ENCODE results near the gene FRK.
"Not testable (repeated sequence)": the region's sequence is repeated elsewhere in the genome, so short reads cannot be mapped to it uniquely, and the experiment has no call there.

The FRK gene

DNA sequence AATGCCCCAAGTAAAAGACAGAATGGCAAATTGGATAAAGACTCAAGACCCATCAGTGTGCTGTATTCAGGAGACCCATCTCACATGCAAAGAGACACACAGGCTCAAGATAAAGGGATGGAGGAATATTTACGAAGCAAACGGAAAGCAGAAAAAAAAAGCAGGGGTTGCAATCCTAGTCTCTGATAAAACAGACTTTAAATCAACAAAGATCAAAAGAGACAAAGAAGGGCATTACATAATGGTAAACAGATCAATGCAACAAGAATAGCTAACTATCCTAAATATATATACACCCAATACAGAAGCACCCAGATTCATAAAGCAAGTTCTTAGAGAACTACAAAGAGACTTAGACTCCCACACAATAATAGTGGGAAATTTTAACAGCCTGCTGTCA, 123.2 kb downstream of the FRK start:
- DNase-seq, result not testable (repeated sequence)

DNA sequence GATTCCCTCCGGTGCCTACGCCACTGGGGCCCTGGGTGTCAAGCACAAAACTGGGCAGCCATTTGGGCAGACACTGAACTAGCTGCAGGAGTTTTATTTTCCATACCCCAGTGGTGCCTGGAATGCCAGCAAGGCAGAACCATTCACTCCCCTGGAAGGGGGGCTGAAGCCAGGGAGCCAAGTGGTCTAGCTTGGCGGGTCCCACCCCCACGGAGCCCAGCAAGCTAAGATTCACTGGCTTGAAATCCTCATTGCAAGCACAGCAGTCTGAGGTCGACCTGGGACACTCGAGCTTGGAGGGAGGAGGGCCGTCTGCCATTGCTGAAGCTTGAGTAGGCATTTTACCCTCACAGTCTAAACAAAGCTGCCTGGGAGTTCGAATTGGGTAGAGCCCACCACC, 125.3 kb downstream of the FRK start:
- no peak for DNase-seq

DNA sequence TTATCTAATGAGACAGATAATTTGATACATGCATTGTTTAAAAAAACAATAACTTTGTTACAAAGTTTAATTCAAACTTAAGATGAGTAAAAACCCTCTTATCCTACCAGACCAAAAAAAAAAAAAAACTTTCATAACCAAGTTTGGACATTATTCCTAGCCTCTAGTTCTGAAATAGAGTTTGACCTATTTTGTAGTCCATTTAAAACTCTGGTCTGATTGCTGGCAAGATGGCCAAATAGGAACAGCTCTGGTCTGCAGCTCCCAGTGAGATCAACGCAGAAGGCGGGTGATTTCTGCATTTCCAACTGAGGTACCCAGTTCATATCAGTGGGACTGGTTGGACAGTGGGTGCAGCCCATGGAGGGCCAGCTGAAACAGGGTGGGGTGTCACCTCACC, 125.9 kb downstream of the FRK start:
- no peak for DNase-seq

DNA sequence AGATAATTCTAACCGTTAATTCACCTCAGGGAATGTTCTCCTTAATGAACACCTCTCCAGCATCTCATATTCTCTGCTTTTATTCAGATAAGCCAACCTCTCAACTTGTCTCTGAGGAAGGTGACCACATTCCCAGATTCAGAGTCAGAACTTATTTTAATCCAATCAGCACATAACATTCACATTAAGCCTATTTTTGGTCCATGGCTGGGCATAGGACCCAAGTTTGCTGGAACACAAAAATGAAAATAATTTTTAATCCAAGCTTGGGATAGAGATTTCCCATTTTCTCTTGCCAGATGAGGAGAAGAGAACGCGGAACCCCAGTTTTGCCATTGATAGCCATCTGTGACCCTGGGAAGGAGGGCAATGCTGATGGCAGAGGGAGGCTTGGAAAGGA, 126.5 kb downstream of the FRK start:
- DNase-seq, result no peak

DNA sequence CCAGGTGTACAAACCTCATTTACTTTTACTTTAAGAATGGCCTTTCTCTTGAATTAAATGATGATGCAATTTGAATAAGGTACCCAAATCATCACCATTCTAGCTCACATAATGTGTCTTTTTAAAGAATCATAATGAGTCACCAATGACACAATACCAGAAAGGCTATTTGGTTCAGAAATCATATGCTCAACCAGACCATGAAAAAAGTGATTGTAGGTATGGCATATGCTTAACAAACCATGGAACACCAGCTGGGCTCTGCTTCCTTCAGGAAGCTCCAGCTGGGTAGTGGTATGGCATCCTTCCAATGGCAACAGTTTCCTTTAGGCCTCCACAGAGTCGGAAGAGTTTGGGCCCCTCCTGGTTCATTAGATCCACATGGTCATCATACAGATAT, 128.2 kb downstream of the FRK start:
- no peak for DNase-seq

DNA sequence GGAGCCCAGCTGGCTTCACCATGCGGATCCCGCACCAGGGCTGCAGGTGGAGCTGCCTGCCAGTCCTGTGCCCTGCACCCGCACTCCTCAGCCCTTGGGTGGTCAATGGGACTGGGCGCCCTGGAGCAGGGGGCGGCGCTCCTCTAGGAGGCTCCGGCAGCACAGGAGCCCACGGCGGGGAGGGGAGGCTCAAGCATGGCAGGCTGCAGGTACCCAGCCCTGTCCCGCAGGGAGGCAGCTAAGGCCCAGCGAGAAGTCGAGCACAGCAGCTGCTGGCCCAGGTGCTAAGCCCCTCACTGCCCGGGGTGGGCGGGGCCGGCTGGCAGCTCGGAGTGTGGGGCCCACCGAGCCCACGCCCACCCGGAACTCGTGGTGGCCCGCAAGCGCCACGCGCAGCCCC, 132.7 kb downstream of the FRK start:
- DNase-seq, result not testable (repeated sequence)

DNA sequence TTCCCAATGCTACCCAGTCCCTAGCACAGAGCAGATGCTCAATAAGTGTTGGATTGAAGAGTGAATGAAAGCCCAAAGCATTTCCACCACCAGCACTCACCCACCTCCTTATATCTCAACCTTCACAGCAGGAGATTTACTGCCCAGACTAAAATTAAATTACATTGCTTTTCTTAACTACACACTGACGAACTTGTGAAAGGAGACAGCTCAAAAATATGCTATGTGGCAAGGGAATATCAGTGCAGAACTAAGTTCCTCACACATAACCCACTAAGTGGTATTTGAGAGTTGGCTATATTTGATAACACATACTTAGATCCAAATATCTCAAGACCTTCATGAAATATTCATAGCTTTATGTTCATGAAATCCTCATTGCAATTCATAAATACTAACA, 137.7 kb downstream of the FRK start:
- no peak for DNase-seq

DNA sequence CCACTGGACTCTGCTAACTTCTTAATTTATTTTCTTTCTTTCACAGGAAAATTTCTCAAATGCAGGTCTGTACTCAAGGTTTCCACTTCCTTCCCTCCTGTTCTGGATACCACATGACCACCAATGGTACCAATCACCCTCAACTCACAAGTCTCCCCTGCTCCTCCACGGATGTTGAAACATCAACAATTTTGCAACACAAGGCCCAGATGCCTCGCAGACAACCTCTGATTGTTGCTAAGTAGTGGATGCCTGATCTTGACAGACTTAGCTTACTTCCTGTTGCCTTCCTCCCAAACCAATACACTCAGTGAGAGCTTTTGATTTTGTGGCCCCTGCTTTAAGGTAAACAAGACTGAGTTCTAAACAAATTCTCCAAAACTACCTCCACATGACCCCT, 146.6 kb downstream of the FRK start:
- DNase-seq, result no peak

DNA sequence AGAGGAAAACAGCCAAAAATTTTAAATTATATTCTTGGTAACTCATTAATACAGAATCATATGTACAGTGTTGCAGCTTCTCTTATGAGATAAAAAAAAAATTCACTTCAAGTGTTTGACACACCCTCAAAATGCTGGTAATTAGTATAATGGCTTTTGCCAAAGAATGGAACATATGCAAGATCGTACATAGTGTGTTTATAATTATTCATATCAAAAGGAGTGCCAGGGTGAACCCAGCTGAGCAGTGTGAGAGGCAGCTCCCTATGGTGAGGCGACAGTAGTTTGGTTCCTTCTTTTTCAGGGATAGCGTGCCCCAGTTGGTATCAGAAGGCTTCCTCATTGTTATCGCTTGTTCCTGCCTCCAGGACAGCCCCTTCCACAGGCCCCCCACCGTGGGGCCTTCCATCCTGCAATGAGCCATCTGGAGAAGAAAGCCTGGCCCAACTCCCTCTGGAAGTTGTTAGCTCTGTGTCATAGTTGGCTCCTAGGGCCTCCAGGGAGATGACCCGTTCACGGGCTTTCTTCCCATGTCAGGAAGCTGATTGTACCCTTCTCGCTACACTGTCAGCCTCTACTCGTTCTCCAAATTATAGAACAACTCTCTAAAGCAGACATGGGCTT, 150.7 kb downstream of the FRK start:
- no peak for DNase-seq

DNA sequence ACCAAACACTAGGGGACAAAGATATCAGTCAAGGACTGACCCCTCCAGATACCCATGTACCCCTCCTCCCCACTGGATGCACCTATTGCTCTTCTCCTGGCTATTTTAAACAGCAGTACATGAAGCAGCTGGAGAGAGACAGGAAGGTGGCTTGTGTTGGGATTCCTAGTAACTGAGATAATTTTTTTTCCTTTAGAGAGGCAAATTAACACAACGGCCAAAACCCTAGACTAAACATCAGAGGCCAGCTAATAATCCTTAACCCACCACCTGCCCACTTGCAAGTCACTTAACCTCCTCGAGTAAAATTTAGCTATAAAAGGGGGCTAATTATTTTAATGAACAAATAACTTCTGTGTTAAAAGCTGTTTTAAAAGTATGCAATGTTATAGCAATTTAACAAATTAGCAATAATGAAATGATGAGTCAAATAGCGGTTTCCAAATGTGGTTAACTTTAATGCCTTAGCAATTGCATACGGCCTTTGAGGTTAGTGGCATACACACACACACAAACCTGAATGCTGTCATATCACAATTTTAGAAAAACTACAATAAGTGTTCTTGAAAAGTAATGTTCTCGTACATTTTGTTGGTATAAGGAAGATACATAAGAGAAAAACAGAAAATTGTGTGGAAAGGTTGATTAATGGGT, 151.7 kb downstream of the FRK start:
- DNase-seq, result no peak

DNA sequence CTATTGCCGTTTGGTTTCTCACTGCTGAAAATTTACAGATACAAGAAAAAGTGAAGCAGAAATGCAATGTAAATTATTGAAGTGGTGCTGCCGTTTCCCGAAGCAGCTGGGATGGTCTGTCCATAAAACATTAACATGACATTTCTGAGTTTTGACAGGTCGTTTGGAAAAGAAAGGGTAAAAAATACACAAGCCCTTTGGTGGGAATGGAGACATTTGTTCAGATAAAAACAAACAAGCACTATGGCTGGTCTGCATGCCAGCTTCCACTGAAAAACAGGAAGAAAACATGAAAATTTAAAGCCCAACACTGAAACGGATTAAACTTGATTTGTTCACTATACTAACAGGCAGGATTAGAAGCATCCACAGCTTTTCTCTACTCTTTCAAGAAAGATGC, 155.2 kb downstream of the FRK start:
- DNase-seq, result no peak

DNA sequence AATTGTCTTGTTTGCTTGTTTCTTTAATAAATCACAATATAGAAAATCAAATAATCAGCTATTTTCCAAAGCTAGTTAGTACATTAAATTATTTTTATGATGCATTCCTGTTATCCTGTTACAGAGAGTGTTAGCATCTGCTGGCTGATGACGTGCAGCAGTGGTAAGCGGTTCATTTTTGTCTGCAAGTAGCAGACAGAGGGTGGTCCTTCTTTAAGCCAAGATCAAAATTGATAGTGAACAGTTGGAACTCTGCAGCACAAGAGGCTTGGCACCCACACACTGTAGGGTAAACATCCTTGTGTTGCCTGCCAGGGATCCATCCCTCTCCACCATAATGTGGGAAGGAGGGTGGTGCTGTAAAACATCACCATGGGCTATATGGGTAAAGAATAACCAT, 158.3 kb downstream of the FRK start:
- no peak for DNase-seq

DNA sequence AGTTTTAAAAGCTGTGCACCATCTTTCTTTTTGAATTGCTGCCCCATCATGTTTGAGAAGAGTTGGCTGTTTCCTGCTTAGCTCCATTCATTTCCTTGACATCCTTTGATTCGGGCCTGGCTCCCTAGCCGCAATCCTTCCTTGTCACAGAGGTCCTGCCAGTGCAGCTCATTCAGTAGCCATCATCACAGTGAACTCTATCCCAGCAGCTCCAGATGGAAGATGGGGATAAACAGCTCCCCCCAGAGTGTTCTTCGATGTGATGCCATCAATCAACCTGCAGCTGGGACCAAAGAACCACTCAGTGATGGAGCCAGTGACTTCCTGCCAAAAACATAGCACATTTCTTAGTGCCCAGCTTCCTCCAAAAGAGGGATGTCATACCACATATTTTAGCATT, 158.8 kb downstream of the FRK start:
- no peak for DNase-seq

DNA sequence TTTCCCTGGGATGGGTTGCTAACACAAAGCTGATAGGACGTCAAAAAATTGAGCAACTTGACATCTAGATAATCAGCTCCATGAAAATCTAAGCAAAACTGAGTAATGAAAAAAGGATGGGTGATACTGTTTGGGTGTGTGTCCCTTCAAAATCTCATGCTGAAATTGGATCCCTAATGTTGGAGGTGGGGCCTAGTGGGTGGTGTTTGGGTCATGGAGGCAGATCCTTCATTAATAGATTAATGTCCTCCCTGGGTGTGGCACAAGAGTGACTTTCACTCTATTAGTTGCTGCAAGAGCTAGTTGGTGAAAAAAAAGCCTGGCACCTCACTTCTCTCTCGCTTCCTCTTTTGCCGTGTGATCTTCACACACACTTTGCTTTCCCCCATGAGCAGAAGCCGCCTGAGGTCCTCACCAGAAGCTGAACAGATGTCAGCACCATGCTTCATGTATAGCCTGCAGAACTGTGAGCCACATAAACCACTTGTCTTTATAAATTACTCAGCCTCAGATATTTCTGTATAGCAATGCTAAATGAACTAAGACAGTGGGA, 160.9 kb downstream of the FRK start:
- DNase-seq, result no peak

DNA sequence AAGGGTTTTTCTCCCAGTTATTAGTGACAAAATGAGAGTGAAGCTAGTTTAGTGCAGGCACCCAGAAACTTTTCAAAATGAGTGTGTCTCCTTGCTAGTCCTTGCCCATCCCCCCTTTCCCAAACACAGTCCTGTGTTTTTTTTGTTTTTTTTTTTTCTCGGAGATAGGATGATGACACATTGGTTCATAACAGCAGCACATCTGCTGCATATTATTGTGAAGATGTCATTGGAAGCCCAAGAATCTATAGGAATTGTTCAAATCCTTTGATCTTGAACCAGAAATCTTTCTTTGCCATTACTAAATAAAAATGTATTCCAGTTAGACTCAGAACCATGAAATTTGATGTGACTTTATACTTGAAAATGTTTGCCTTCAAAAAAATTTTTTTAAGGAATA, 162.4 kb downstream of the FRK start:
- DNase-seq, result no peak

DNA sequence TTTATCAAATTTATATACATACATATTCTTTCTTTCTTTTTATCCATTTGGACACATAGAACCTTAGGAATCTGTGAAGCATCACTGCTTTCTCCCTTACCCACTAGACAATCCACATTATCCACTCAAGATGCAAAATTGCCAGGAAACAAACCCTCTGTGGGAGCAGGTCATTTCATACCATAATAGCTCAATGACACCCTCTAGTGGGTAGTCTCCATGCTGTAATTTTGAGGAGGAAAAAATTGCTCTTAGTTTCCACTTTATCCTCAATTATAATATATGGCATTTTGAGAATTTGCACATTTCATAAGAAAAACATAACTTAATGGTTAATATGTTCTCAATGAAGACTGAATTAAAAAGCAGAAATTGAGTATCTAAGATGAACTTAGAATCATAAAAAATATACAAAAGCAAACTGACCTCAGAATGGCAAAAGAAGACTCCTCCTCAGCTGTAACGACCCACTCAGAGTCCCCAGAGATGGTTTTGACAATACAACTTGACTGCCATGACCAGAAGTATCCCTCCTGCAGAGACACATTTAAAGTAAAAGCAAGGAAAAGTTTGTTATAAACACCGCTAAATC, 164.1 kb downstream of the FRK start:
- DNase-seq, result no peak

DNA sequence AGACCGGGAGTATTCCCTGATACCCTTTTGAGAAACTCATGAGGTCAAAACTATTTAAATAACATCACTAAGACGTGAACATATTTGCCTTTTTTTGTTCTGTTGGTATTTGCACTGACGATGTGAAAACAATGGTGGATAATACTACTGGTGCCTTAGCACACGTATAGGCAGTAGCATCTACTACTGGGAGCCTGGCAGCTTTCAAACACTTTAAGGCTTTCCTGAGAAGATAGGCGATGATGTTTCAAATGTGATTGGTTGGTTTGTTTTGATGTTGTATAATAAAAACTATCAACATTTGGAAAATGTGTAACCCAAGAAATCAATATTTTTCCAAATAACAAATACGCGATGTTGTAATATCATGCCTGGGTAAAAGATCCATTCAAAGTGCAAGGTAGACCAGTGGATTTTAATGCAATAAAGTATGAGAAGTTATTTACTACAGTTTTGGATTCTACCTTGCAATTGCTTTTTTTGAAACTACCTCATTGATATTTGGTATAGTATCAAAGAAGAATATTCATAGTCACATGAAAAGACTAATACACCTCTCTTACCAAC, 166.2 kb downstream of the FRK start:
- no peak for DNase-seq

DNA sequence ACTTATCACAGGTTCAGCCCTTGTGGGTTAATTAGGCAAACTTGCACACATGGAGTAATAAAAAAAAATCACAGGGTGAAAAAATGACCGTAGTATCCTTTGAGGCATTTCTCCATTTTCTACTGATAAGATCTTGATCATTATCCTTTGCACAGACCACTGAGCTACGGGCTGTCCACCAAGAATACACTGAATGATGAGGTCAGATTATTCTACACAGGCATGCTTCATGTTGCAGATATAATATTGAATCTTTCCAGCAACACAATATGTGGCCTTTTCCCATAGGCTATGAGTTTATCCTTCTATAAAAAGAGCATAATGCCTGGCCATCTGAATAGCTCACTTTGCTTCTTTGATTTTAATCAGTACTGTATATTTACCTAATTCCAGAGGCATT, 168.9 kb downstream of the FRK start:
- DNase-seq, result no peak

DNA sequence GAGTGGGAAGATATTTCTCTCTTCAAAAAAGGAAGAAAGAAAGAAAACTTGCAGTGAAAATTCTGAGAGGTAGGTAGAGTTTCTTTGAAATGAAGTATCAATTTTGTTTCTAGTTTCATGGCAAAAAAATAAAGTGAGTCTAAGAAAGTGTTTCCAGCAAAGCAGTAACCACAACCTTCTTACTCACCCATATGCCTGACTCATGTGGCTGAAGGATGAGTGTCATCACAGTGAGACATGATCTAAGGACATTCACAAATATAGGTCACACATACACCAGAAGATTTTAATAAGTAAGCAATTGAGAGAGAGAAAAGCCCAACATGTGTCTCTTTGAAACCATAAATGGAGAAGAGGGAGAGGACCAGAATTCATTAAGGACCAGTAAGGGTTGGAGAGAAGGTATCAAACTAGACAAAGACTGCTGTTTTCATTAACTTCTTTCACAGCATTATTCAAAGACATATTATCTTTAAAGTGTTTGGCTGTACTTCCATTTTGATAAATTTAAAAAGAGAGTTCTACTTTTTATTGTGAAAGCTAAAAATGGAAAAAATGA, 169.5 kb downstream of the FRK start:
- no peak for DNase-seq

DNA sequence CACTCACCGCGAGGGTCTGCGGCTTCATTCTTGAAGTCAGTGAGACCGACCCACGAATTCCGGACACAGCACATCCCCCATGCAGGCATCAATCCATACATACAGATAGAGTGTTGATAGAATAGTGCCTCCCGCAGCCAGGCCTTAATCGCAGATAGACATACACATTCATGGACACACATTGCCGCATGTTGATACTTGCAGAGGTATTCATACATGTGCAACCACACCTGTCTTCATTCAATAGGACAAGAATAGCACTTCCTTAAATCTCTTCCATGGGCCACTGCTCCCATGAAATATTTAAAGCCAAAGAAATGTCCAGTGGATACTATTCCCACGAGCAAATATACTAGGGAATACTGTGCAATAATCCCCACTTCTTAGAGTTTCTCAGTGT, 170.5 kb downstream of the FRK start:
- DNase-seq, result no peak

DNA sequence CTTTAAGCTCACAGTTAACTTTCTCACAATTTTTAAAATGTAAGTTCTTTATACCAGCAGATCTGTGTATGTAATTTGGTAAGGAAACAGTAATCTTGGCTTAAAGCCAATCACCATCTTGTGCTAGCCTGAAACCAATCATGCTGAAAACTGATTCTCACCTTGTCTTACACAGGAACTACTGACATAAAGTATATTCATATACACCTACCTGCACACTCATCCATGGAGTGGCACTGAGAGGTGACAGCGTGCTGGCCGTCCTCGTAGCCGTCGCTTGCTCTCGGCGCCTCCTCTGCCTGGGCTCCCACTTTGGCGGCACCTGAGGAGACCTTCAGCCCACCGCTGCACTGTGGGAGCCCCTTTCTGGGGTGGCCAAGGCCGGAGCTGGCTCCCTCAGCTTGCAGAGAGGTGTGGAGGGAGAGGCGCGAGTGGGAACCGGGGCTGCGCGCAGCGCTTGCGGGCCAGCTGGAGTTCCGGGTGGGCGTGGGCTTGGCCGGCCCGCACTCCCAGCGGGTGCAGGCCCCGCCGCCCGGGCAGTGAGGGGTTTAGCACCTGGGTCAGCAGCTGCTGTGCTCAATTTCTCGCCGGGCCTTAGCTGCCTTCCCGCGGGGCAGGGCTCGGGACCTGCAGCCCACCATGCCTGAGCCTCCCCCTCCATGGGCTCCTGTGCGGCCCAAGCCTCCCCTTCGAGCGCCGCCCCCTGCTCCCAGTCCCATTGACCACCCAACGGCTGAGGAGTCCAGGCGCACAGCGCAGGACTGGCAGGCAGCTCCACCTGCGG, 171.8 kb downstream of the FRK start:
- DNase-seq, result not testable (repeated sequence)

DNA sequence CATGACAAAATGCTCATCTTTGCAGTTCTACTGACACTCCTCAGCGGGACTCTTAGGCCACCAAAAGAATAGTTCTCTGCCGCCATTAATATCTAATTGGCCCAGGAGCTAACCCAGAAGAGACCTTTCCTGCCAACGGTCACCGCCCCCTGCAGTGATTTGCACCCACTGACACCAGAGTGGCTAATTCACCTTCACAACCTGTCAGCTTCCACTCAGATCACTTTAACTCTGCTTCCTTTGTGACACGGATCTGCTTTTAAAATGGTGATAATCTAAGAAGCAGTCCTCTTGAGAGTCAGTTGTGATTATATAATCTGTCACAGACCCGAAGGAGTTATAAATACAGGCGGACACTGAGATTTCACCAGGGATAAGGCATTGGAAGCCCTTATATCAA, 172.8 kb downstream of the FRK start:
- DNase-seq, result no peak

Data from CD4-positive, alpha-beta T cell treated with Interleukin-6 for 4 hours (primary cell).